H9 (cell line): Measurements from ENCODE around the gene TTLL12. TPM values are rescaled to one million over a fixed set of nuclear protein-coding genes. Genes with fewer than 3 reads are reported as not detected.

ENCODE experiments used
- DNase-seq: peaks from one replicate; pipeline ENCODE4 v3.0.0-alpha.2; 2017
- H2AFZ ChIP-seq: one replicate; pipeline ENCODE4 v1.6.1; 2013; ENCODE audit warnings: mild to moderate bottlenecking, low read length, control low read depth, moderate library complexity
- H2AK5ac ChIP-seq: 2 replicates; pipeline ENCODE4 v1.6.1; 2013; ENCODE audit warnings: low read length, control low read depth, mixed read lengths; ENCODE audit not compliant: insufficient read length
- H2BK120ac ChIP-seq: one replicate; pipeline ENCODE4 v1.6.1; 2013; ENCODE audit warnings: low read depth, mild to moderate bottlenecking, low read length, control low read depth, inconsistent platforms; ENCODE audit not compliant: poor library complexity, severe bottlenecking
- H2BK12ac ChIP-seq: 2 replicates; pipeline ENCODE4 v1.6.1; 2013; ENCODE audit warnings: low read length, control low read depth, mixed read lengths, low read depth; ENCODE audit not compliant: insufficient read length
- H2BK15ac ChIP-seq: 2 replicates; pipeline ENCODE4 v1.6.1; 2013; ENCODE audit warnings: low read depth, low read length, control low read depth
- H2BK20ac ChIP-seq: one replicate; pipeline ENCODE4 v1.6.1; 2013; ENCODE audit warnings: low read depth, mild to moderate bottlenecking, low read length, control low read depth, inconsistent platforms; ENCODE audit not compliant: poor library complexity, severe bottlenecking
- H2BK5ac ChIP-seq: 2 replicates; pipeline ENCODE4 v1.6.1; 2013; ENCODE audit warnings: low read length, control low read depth, mixed read lengths; ENCODE audit not compliant: insufficient read length
- H3K14ac ChIP-seq: 2 replicates; pipeline ENCODE4 v1.6.1; 2013; ENCODE audit warnings: low read length, control low read depth; ENCODE audit not compliant: insufficient read depth
- H3K18ac ChIP-seq: 2 replicates; pipeline ENCODE4 v1.6.1; 2013; ENCODE audit warnings: low read depth, mild to moderate bottlenecking, mixed read lengths, low read length, control low read depth; ENCODE audit not compliant: insufficient read length
- H3K23ac ChIP-seq: 2 replicates; pipeline ENCODE4 v1.6.1; 2013; ENCODE audit warnings: low read length, control low read depth, mixed read lengths, low read depth; ENCODE audit not compliant: insufficient read length
- H3K23me2 ChIP-seq: 2 replicates; pipeline ENCODE4 v1.6.1; 2013; ENCODE audit warnings: low read depth, mild to moderate bottlenecking, mixed read lengths, low read length, control low read depth; ENCODE audit not compliant: insufficient read length, poor library complexity, severe bottlenecking
- H3K27ac ChIP-seq: 2 replicates; pipeline ENCODE4 v1.5.1; 2013; ENCODE audit warnings: low read length, control low read depth, mixed read lengths, low read depth; ENCODE audit not compliant: insufficient read length
- H3K27me3 ChIP-seq: 2 replicates; pipeline ENCODE4 v1.6.1; 2013; ENCODE audit warnings: low read length, control low read depth, inconsistent platforms; ENCODE audit not compliant: insufficient read depth
- H3K4ac ChIP-seq: 2 replicates; pipeline ENCODE4 v1.6.1; 2013; ENCODE audit warnings: low read depth, mild to moderate bottlenecking, control low read depth, inconsistent platforms, low read length, moderate library complexity
- H3K4me1 ChIP-seq: 2 replicates; pipeline ENCODE4 v1.6.1; 2013; ENCODE audit warnings: low read length, control low read depth, inconsistent platforms; ENCODE audit not compliant: insufficient read depth
- H3K4me2 ChIP-seq: 2 replicates; pipeline ENCODE4 v1.6.1; 2013; ENCODE audit warnings: low read length, control low read depth, mixed read lengths; ENCODE audit not compliant: insufficient read length, insufficient read depth
- H3K56ac ChIP-seq: 2 replicates; pipeline ENCODE4 v1.6.1; 2013; ENCODE audit warnings: low read depth, mild to moderate bottlenecking, mixed read lengths, low read length, control low read depth; ENCODE audit not compliant: insufficient read length
- H3K79me1 ChIP-seq: 2 replicates; pipeline ENCODE4 v1.6.1; 2013; ENCODE audit warnings: low read depth, mild to moderate bottlenecking, moderate library complexity, low read length, control low read depth, inconsistent platforms; ENCODE audit not compliant: insufficient read depth, poor library complexity, severe bottlenecking
- H3K79me2 ChIP-seq: 2 replicates; pipeline ENCODE4 v1.6.1; 2013; ENCODE audit warnings: low read length, control low read depth, inconsistent platforms; ENCODE audit not compliant: insufficient read depth
- H3K9ac ChIP-seq: 2 replicates; pipeline ENCODE4 v1.6.1; 2013; ENCODE audit warnings: low read length, control low read depth, mixed read lengths; ENCODE audit not compliant: insufficient read length; ENCODE audit errors: extremely low read depth
- H3K9me3 ChIP-seq: one replicate; pipeline ENCODE4 v1.6.1; 2013; ENCODE audit warnings: low read depth, low read length, inconsistent platforms; ENCODE audit not compliant: control insufficient read depth
- H3T11ph ChIP-seq: one replicate; pipeline ENCODE4 v1.6.1; 2013; ENCODE audit warnings: mild to moderate bottlenecking, low read length, control low read depth, inconsistent platforms
- H4K20me1 ChIP-seq: one replicate; pipeline ENCODE4 v1.6.1; 2013; ENCODE audit not compliant: control insufficient read depth, insufficient read length, insufficient read depth
- H4K5ac ChIP-seq: 2 replicates; pipeline ENCODE4 v1.6.1; 2013; ENCODE audit warnings: low read depth, mild to moderate bottlenecking, mixed read lengths, low read length, control low read depth; ENCODE audit not compliant: insufficient read length
- H4K8ac ChIP-seq: replicated peaks from 2 replicates; pipeline ENCODE4 v1.6.1; 2013; ENCODE audit warnings: low read length, control low read depth, mixed read lengths, low read depth; ENCODE audit not compliant: insufficient read length
- H4K91ac ChIP-seq: 2 replicates; pipeline ENCODE4 v1.6.1; 2013; ENCODE audit warnings: low read depth, mild to moderate bottlenecking, moderate library complexity, mixed read lengths, low read length, control low read depth; ENCODE audit not compliant: insufficient read length
- H3K27ac Mint-ChIP-seq, 3 experiments: 2 replicates in 2 of 3; 3 replicates in 1 of 3; pipeline ENCODE4 v1.8.0; 2020 to 2021; ENCODE audit warnings: mixed read lengths in 3 of 3, mild to moderate bottlenecking in 1 of 3, moderate library complexity in 1 of 3
- H3K27me3 Mint-ChIP-seq: 2 replicates; pipeline ENCODE4 v1.8.0; 2021; ENCODE audit warnings: low read depth, mild to moderate bottlenecking, moderate library complexity, mixed read lengths
- H3K36me3 Mint-ChIP-seq, 3 experiments: 2 replicates in 2 of 3; 3 replicates in 1 of 3; pipeline ENCODE4 v1.8.0; 2020 to 2021; ENCODE audit warnings: low read depth in 3 of 3, mixed read lengths in 3 of 3; ENCODE audit not compliant: insufficient read depth in 1 of 3
- H3K4me1 Mint-ChIP-seq, 2 experiments: 2 replicates each; pipeline ENCODE4 v1.8.0; 2020; ENCODE audit warnings: mixed read lengths in 2 of 2
- H3K4me3 Mint-ChIP-seq, 2 experiments: 2 replicates in 1 of 2; 3 replicates in 1 of 2; pipeline ENCODE4 v1.8.0; 2020 to 2021; ENCODE audit warnings: mild to moderate bottlenecking in 2 of 2, mixed read lengths in 2 of 2, moderate library complexity in 1 of 2
- H3K9me3 Mint-ChIP-seq, 2 experiments: 2 replicates in 1 of 2; 3 replicates in 1 of 2; pipeline ENCODE4 v1.8.0; 2020; ENCODE audit warnings: mild to moderate bottlenecking in 2 of 2, mixed read lengths in 2 of 2, moderate library complexity in 1 of 2
- WGBS: extraction: QIAGEN DNeasy Blood & Tissue Kit; methylation state at CpG from one replicate; pipeline ENCODE4 v1.1.7; 2013; ENCODE audit warnings: missing lambda C conversion rate, low lambda C conversion rate, mixed read lengths; ENCODE audit not compliant: insufficient read length; ENCODE audit errors: extremely low coverage; 5-methylcytosine and 5-hydroxymethylcytosine counted together
- total RNA-seq: library from RNA; stranded (reverse); gene quantifications from 2 replicates; pipeline ENCODE4 v1.2.1, GENCODE V29; 2021
- TF ChIP-seq, protein P1 (sequence below): fragments of 200-600 bp; sonication (generic); conservative IDR thresholded peaks from 3 replicates; pipeline ENCODE4 v1.8.0; 2021; ENCODE audit warnings: antibody characterized with exemption, mild to moderate bottlenecking

The TTLL12 gene
- total RNA-seq, 1 experiment from 2014 or later, result 89.6 TPM

DNA sequence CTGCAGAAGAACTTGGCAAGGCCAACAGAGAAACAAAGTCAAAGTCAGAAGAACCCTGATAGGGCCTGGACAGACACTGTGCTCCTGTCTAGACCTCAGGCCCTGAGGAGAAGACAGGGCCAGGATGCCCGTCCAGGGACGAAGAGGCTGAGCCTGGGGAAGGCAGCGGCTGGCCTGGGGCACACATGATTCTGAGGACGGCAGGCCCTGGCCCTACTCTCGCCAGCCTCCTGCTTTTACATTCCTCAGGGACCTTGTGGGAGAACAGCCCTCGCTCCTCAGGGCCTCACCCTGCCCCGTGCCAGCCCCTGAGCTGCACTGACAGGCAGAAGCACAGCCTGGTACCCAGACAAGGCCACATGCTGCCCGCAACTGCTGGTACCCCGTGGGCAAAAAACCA is 43.6 kb upstream of the TTLL12 start:
- TF ChIP-seq, protein P1, sequence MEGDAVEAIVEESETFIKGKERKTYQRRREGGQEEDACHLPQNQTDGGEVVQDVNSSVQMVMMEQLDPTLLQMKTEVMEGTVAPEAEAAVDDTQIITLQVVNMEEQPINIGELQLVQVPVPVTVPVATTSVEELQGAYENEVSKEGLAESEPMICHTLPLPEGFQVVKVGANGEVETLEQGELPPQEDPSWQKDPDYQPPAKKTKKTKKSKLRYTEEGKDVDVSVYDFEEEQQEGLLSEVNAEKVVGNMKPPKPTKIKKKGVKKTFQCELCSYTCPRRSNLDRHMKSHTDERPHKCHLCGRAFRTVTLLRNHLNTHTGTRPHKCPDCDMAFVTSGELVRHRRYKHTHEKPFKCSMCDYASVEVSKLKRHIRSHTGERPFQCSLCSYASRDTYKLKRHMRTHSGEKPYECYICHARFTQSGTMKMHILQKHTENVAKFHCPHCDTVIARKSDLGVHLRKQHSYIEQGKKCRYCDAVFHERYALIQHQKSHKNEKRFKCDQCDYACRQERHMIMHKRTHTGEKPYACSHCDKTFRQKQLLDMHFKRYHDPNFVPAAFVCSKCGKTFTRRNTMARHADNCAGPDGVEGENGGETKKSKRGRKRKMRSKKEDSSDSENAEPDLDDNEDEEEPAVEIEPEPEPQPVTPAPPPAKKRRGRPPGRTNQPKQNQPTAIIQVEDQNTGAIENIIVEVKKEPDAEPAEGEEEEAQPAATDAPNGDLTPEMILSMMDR, result no peak
- no peak overlapping the region for H3K9ac ChIP-seq
- no peak overlapping the region for H3T11ph ChIP-seq
- no peak overlapping the region for H4K8ac ChIP-seq
- no peaks in the 10 kb centered on the region for H3K23me2 ChIP-seq
- H3K9me3 Mint-ChIP-seq, result no peaks in the 10 kb centered on the region; a peak in 1 of 5 replicates
- H3K9me3 ChIP-seq, result no peaks in the 10 kb centered on the region
- H3K79me1 ChIP-seq, result no peaks in the 10 kb centered on the region
- no peak overlapping the region for H3K14ac ChIP-seq
- no peak overlapping the region for H2BK20ac ChIP-seq
- no peak overlapping the region for H2AK5ac ChIP-seq
- no peak overlapping the region for H2BK15ac ChIP-seq
- no CpG with 5 or more reads among the region's 9 CpGs for WGBS
- no peak overlapping the region for H3K4me2 ChIP-seq
- no peak overlapping the region for H3K27ac ChIP-seq
- peaks cover 14% of the 10 kb centered on the region for H3K27me3 Mint-ChIP-seq
- H3K4ac ChIP-seq, result no peak overlapping the region
- no peak overlapping the region for H2BK120ac ChIP-seq
- no peak overlapping the region for H3K27ac Mint-ChIP-seq
- H4K5ac ChIP-seq, result no peak overlapping the region
- no peak overlapping the region for H2AFZ ChIP-seq
- no peak overlapping the region for H4K91ac ChIP-seq
- no peak overlapping the region for H3K23ac ChIP-seq
- no peaks in the 10 kb centered on the region for H4K20me1 ChIP-seq
- no peak overlapping the region for H3K56ac ChIP-seq
- no peaks in the 10 kb centered on the region for H3K79me2 ChIP-seq
- peaks cover 28 to 31% of the 10 kb centered on the region in 2 experiments for H3K4me1 Mint-ChIP-seq
- no peak for DNase-seq
- H2BK5ac ChIP-seq, result no peak overlapping the region
- no peaks in the 10 kb centered on the region; the same call in 1 of the 2 replicates for H3K4me1 ChIP-seq
- H3K4me3 Mint-ChIP-seq, result no peak overlapping the region
- H3K36me3 Mint-ChIP-seq, result no peaks in the 10 kb centered on the region
- H3K27me3 ChIP-seq, result no peaks in the 10 kb centered on the region; the same call in 1 of the 2 replicates
- no peak overlapping the region for H2BK12ac ChIP-seq
- no peak overlapping the region for H3K18ac ChIP-seq
